Parathyroid adenoma (tissue), 2 donors: ENCODE results near the gene TNFAIP8.

Experiments
- H2AFZ ChIP-seq: fragments of 300-600 bp; sonication (generic); one replicate; pipeline ENCODE4 v1.7.0; 2017; ENCODE audit warnings: antibody characterized with exemption, mild to moderate bottlenecking
- H3K27ac ChIP-seq: fragments of 300-600 bp; sonication (generic); one replicate; pipeline ENCODE4 v1.7.0; 2017
- H3K27me3 ChIP-seq: fragments of 300-600 bp; sonication (generic); one replicate; pipeline ENCODE4 v1.7.0; 2017; ENCODE audit warnings: low read length; ENCODE audit not compliant: control insufficient read depth, insufficient read depth
- H3K36me3 ChIP-seq: fragments of 300-600 bp; sonication (generic); one replicate; pipeline ENCODE4 v1.7.0; 2017; ENCODE audit warnings: low read length; ENCODE audit not compliant: control insufficient read depth, insufficient read depth
- H3K4me1 ChIP-seq: fragments of 300-600 bp; sonication (generic); one replicate; pipeline ENCODE4 v1.7.0; 2017; ENCODE audit warnings: control low read depth
- H3K4me2 ChIP-seq: fragments of 300-600 bp; sonication (generic); one replicate; pipeline ENCODE4 v1.7.0; 2017; ENCODE audit warnings: low read length
- H3K4me3 ChIP-seq: fragments of 300-600 bp; sonication (generic); one replicate; pipeline ENCODE4 v1.7.0; 2017; ENCODE audit warnings: low read depth, low read length
- H3K79me2 ChIP-seq: fragments of 300-600 bp; sonication (generic); one replicate; pipeline ENCODE4 v1.7.0; 2017; ENCODE audit warnings: control low read depth
- H3K9ac ChIP-seq: fragments of 300-600 bp; sonication (generic); one replicate; pipeline ENCODE4 v1.7.0; 2017; ENCODE audit warnings: mild to moderate bottlenecking
- H3K9me3 ChIP-seq: fragments of 300-600 bp; sonication (generic); one replicate; pipeline ENCODE4 v1.7.0; 2017; ENCODE audit warnings: low read length; ENCODE audit not compliant: control insufficient read depth
- TF ChIP-seq, protein P1 (sequence below): fragments of 300-600 bp; sonication (generic); IDR thresholded peaks from one replicate; pipeline ENCODE4 v1.7.0; 2017; ENCODE audit warnings: antibody characterized with exemption, mild to moderate bottlenecking
- donor health status: primary hyperparathyroidism.

TNFAIP8 gene

GRCh38 chr5:119393201-119393691 lies 37.4 kb downstream of the TNFAIP8 start:
- no peak overlapping the region for H3K4me2 ChIP-seq
- H3K9me3 ChIP-seq: no peaks in the 10 kb centered on the region
- H3K79me2 ChIP-seq: no peaks in the 10 kb centered on the region
- no peaks in the 10 kb centered on the region for H3K27me3 ChIP-seq
- no peak overlapping the region for H3K9ac ChIP-seq
- no peak overlapping the region for H3K27ac ChIP-seq
- TF ChIP-seq, protein P1, sequence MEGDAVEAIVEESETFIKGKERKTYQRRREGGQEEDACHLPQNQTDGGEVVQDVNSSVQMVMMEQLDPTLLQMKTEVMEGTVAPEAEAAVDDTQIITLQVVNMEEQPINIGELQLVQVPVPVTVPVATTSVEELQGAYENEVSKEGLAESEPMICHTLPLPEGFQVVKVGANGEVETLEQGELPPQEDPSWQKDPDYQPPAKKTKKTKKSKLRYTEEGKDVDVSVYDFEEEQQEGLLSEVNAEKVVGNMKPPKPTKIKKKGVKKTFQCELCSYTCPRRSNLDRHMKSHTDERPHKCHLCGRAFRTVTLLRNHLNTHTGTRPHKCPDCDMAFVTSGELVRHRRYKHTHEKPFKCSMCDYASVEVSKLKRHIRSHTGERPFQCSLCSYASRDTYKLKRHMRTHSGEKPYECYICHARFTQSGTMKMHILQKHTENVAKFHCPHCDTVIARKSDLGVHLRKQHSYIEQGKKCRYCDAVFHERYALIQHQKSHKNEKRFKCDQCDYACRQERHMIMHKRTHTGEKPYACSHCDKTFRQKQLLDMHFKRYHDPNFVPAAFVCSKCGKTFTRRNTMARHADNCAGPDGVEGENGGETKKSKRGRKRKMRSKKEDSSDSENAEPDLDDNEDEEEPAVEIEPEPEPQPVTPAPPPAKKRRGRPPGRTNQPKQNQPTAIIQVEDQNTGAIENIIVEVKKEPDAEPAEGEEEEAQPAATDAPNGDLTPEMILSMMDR: no peak
- H2AFZ ChIP-seq: no peak overlapping the region
- H3K4me3 ChIP-seq: no peak overlapping the region
- H3K36me3 ChIP-seq: no peaks in the 10 kb centered on the region
- peaks cover 6% of the 10 kb centered on the region for H3K4me1 ChIP-seq

DNA sequence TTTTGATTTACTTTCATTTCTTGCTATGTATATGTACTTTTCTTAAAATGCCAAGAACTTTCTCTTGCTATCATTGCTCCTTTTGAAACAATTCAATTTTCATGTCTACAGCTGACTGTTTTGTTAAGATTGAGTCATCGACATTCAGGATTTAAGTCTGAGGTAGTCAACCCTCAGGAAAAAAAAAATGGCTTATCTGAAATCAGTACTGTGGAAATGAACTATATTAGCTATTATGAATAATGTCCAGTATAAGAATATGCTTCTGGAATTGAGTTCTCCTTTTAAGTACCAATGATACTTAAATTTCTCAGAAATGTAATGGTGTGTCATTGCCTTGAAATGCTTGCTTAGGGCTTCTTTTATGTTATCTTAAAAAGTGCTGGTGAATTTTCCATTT lies 37.9 kb downstream of the TNFAIP8 start:
- Histone ChIP-seq H3K36me3 (no peaks in the 10 kb centered on the region), H3K4me2 (no peak overlapping the region), H3K4me1 (peaks cover 8% of the 10 kb centered on the region), H3K79me2 (no peaks in the 10 kb centered on the region), H3K27me3 (no peaks in the 10 kb centered on the region), H3K9me3 (no peaks in the 10 kb centered on the region), H3K9ac (no peak overlapping the region), H2AFZ (no peak overlapping the region), H3K4me3 (no peak overlapping the region), H3K27ac (no peak overlapping the region)
- TF ChIP-seq, protein P1: no peak

DNA sequence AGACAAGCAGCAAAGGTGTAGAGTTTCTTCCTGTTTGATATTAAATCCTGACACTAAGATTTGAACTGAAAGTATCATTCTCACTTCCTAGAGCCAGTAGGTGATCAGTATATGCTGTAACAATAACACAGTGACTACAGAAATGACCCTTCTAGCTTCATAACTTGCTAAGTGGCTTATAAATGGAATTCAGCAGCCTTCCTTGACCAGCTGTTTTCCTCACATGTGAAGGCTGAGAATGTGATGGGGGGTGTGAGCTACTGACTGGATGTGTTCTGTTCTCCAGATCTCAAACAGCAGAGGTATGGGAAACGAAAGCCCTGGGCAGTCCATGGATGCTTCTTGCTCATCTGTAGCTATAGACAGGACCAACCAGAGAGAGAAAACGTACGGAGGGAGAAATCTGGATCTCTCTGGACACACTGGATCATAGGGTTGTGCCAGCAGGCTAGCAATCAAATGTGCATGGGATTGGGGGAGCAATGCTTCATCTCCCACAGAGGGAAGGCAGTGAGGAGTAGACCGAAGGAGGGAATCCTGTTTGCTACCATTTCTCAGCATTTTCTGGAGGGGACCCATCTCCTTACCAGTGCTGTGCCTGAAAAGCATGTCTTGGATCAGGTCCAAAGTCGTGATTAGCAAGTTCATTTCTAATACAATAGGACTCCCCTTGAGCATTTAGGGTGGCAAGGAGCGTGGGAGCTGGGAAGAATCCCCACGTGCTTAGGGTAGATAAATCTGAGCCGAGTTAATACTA lies 39.4 kb downstream of the TNFAIP8 start:
- Histone ChIP-seq H3K4me1 (peaks cover 15% of the 10 kb centered on the region), H3K4me2 (no peak overlapping the region), H3K27me3 (no peaks in the 10 kb centered on the region), H3K4me3 (no peak overlapping the region), H3K9me3 (no peaks in the 10 kb centered on the region), H2AFZ (no peak overlapping the region), H3K36me3 (no peaks in the 10 kb centered on the region), H3K9ac (no peak overlapping the region), H3K27ac (no peak overlapping the region), H3K79me2 (no peaks in the 10 kb centered on the region)
- TF ChIP-seq, protein P1: no peak

DNA sequence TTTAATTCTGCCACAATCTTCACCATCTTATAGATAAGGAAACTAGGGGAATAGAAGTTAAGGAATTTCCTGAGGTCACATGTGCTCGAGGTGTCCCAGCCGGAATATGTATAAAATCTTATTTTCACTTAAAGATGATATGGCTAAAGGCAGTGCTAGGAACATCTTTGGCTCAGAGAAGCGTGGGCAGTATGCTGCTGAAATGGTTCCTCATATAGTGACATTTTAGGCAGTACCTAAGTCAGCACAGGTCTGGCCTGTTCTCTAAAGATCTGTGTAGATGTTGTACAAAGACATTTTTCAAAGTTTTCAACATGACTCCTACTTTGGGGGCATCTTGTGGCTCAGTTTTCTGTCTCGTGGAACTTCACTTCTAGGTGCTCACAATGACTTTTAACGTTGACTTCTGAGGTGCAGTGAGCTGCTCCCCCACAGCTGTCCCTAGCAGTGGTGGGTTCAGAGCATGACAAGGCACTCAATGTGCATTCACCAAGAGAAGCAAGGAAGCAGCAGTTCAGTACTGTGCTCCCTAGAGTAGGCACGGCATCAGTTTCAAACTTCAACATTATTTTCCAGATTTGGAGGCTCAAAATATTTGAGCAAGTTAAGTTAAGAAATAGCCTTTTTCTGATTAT lies 40.3 kb downstream of the TNFAIP8 start:
- no peak overlapping the region for H2AFZ ChIP-seq
- TF ChIP-seq, protein P1: no peak
- peaks cover 15% of the 10 kb centered on the region for H3K4me1 ChIP-seq

More for the DNA sequence above, 40.3 kb downstream of the TNFAIP8 start:
- Histone ChIP-seq H3K79me2 (no peaks in the 10 kb centered on the region), H3K27me3 (no peaks in the 10 kb centered on the region), H3K9ac (no peak overlapping the region), H3K27ac (no peak overlapping the region), H3K9me3 (no peaks in the 10 kb centered on the region), H3K36me3 (no peaks in the 10 kb centered on the region), H3K4me2 (no peak overlapping the region), H3K4me3 (no peak overlapping the region)
